Pancreas (tissue), 10 donors: ENCODE results near the gene NSDHL. TPM values are rescaled to one million over a fixed set of nuclear protein-coding genes. Genes with fewer than 3 reads are reported as not detected.
A peak's percentile ranks its signal among the peaks of the same experiment; 100 is the strongest.

Experiments used
- ATAC-seq, 4 donors: fragments of 200-7000 bp; cut with Tn5 transposase; one replicate each; pipeline versions ENCODE4 v1.8.0 to v1.9.1; 2020; ENCODE audit warnings: mild to moderate bottlenecking in 4 of 4, moderate library complexity in 4 of 4
- DNase-seq, 6 donors: peaks; one replicate each; pipeline ENCODE4 v3.0.0-alpha.2; 2020
- FAIRE-seq: peaks from 2 replicates; lab custom pipeline; 2012; peaks lifted over from hg19 to GRCh38; lab: Jason Lieb, UNC
- H3K27ac ChIP-seq, 4 donors: fragments of 200-600 bp; sonication (generic); 1 replicate in 3 of 4; 2 replicates in 1 of 4; pipeline versions ENCODE4 v1.5.0 to v1.8.0; 2020
- H3K27me3 ChIP-seq, 4 donors: fragments of 200-600 bp; one replicate each; pipeline ENCODE4 v1.8.0; 2021
- H3K36me3 ChIP-seq, 3 donors: fragments of 200-600 bp; sonication (generic) in 1 of 3; one replicate each; pipeline versions ENCODE4 v1.5.0 to v1.8.0; 2020 to 2021
- H3K4me1 ChIP-seq, 3 donors: fragments of 200-600 bp; one replicate each; pipeline ENCODE4 v1.8.0; 2021
- H3K4me3 ChIP-seq, 4 donors: fragments of 200-600 bp; sonication (generic) in 2 of 4; one replicate each; pipeline versions ENCODE4 v1.5.0 to v1.8.0; 2020 to 2021
- H3K9me3 ChIP-seq, 4 donors: fragments of 200-600 bp; one replicate each; pipeline ENCODE4 v1.8.0; 2021
- CTCF ChIP-seq, 4 donors: fragments of 200-600 bp; sonication (generic) in 3 of 4; IDR thresholded peaks; one replicate each; pipeline versions ENCODE4 v1.5.0 to v1.8.0; 2021; ENCODE audit warnings: antibody characterized with exemption in 4 of 4
- WGBS, 2 donors: extraction: QIAGEN DNeasy Blood & Tissue Kit; methylation state at CpG; one replicate each; pipeline ENCODE4 v1.1.7; 2013; 5-methylcytosine and 5-hydroxymethylcytosine counted together
- intact Hi-C, 3 donors: fragments of 100-400 bp; cut with DNase I; formaldehyde crosslinking; loops; one replicate each; pipeline versions ENCODE4 v1.11.1 to v1.14.2; 2022
- polyA plus RNA-seq, 2 donors: library from polyadenylated mRNA; stranded (reverse); fragments of 200-250 nt; gene quantifications; one replicate each; pipeline ENCODE4 v1.2.3, GENCODE V29; 2013
- total RNA-seq, 6 donors: library from RNA; stranded (reverse); fragmentation: NEBNext Ultra II Directional in 4 of 6; extraction: Animal tissue kit (Norgen Biotek cat#: 25700) in 4 of 6; gene quantifications; one replicate each; pipeline versions ENCODE4 v1.2.1 to v1.2.4, GENCODE V29; 2021 to 2023
- donor health status: healthy with polysubstance abuse.
- donor health status: DM: no; HTN: no; CAD: no; lungs with moderate emphysema.
- donor health status: DM: no; HTN: no; CAD: no.
- donor health status: control.
- donor health status: control.
- donor health status: Bipolar disorder and iron deficiency.
- donor health status: DM: yes; HTN: yes; CAD: no.
- donor health status: DM: no; HTN: no; CAD: no.
- donor health status: DM: no; HTN: no; CAD: no.
- donor health status: DM: yes; HTN: yes; CAD: no.

NSDHL gene
- total and polyA plus RNA-seq, 8 donors: 4.6 to 8.3 (median 6.4) TPM

- intact Hi-C loops: no loop called here
- H3K27ac ChIP-seq: no peak overlapping the region
- H3K9me3 ChIP-seq: no peaks in the 10 kb centered on the region
- DNase-seq (peak in 1 of 6 donors; percentile 14), ATAC-seq (no peak), FAIRE-seq (no peak)
- H3K4me1 ChIP-seq: no peaks in the 10 kb centered on the region
- H3K4me3 ChIP-seq: no peak overlapping the region
- no peaks in the 10 kb centered on the region for H3K36me3 ChIP-seq
- peaks cover 0 to 17% (median 0%) of the 10 kb centered on the region in 4 donors for H3K27me3 ChIP-seq
- whole genome bisulfite sequencing, 2 donors: 78 to 89% methylated on average over 8 of the region's 8 CpGs
- no peak for TF ChIP-seq CTCF (IDR thresholded peaks at IDR 0.05)
Measured at GRCh38 chrX:152900937-152901445, 70.1 kb downstream of the NSDHL start.

GRCh38 chrX:152901816-152902501, 71.1 kb downstream of the NSDHL start:
- FAIRE-seq: no peak
- no peak overlapping the region for H3K4me3 ChIP-seq
- WGBS, 2 donors: 84 to 85% methylated on average over 15 of the region's 15 CpGs
- peaks cover 0 to 17% (median 0%) of the 10 kb centered on the region in 4 donors for H3K27me3 ChIP-seq
- H3K27ac ChIP-seq: no peak overlapping the region
- intact Hi-C loops: no loop called here
- no peaks in the 10 kb centered on the region for H3K36me3 ChIP-seq
- DNase-seq: peak in 2 of 6 donors; percentile 47 to 48
- no peaks in the 10 kb centered on the region for H3K9me3 ChIP-seq
- no peak for TF ChIP-seq CTCF (IDR thresholded peaks at IDR 0.05)
- ATAC-seq: no peak
- H3K4me1 ChIP-seq: no peaks in the 10 kb centered on the region

GRCh38 chrX:152902502-152902820, 71.6 kb downstream of the NSDHL start:
- FAIRE-seq (no peak), DNase-seq (peak in 1 of 6 donors; percentile 35), ATAC-seq (no peak)
- TF ChIP-seq CTCF (IDR thresholded peaks at IDR 0.05): no peak
- Histone ChIP-seq H3K4me3 (no peak overlapping the region), H3K4me1 (no peaks in the 10 kb centered on the region), H3K27ac (no peak overlapping the region), H3K36me3 (no peaks in the 10 kb centered on the region), H3K9me3 (no peaks in the 10 kb centered on the region), H3K27me3 (peaks cover 0 to 17% (median 0%) of the 10 kb centered on the region in 4 donors)
- WGBS, 2 donors: 87 to 89% methylated on average over 4 of the region's 4 CpGs
- intact Hi-C loops: no loop called here

GRCh38 chrX:152903589-152903988, 72.7 kb downstream of the NSDHL start:
- DNase-seq (peak in 2 of 6 donors; percentile 41 to 45), FAIRE-seq (no peak), ATAC-seq (no peak)
- Histone ChIP-seq H3K27me3 (peaks cover 0 to 17% (median 0%) of the 10 kb centered on the region in 4 donors), H3K4me1 (no peaks in the 10 kb centered on the region), H3K27ac (no peak overlapping the region), H3K4me3 (no peak overlapping the region), H3K9me3 (no peaks in the 10 kb centered on the region), H3K36me3 (no peaks in the 10 kb centered on the region)
- WGBS, 2 donors: 53 to 69% methylated on average over 8 to 9 of the region's 9 CpGs
- intact Hi-C loops: no loop called here
- no peak for TF ChIP-seq CTCF (IDR thresholded peaks at IDR 0.05)
